Activated CD4-positive, CD25-positive, alpha-beta regulatory T cell treated with anti-CD3 and anti-CD28 coated beads, Interleukin-2, amount 50 U/mL, for 16 hours (primary cell): Measurements from ENCODE around the gene ME3.

Source experiments
- DNase-seq: peaks from one replicate; pipeline ENCODE4 v3.0.0-alpha.2; 2020; ENCODE audit warnings: low read depth, low spot score

Gene ME3

DNA sequence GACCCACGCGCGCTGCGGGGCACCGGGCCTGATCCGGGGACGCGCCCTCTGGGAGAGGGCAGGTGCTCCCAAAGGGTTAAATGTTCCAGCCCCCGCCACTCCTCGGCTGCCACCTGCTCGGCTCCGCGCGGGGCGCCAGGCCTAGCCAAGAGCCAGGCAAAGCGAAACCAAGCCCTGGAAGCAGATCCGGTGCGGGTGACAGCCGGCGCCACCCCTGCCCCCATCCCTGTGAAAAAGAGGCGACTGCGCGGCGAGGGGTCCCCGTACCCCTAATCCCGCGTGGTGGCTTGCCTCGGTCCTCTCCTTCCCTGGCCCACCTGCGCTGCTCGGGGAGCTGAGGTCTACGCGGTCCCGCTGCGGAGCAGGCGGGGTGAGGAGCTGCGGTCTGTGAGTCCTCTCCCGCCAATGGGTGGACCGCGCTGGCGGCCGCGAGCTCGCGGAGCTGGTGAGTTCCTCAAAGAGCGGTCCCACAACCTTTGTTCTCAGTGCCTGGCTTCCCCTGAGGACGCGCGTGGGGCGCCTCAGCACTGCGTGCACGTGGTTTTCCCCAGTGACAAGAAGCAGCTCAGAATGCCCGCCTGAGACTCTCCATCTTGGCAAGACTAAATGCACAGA is at the start of gene ME3:
Gene ME3, minus strand, starts transcription at position 610 of the 615 bp plus-strand sequence.
- peak; percentile 9 for DNase-seq

DNA sequence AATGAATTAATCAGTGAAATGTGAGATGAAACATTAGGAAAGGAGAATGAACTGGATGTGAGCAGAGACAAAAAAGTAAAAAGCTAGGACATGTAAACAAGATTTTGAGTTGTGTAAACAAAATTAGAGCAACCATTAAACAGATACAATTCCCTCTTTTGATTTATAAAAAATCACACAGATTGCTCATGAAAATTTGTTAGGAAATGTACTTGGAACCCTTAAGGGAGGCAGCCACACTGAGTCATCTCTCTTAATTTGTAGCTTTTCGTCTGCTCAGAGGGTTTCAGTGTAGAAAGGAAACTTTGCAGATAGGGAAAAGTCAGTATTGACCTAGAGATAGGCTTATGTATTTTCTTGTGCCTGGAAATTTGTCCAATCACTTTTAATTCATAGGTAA is 49.6 kb upstream of the ME3 start:
- no peak for DNase-seq

DNA sequence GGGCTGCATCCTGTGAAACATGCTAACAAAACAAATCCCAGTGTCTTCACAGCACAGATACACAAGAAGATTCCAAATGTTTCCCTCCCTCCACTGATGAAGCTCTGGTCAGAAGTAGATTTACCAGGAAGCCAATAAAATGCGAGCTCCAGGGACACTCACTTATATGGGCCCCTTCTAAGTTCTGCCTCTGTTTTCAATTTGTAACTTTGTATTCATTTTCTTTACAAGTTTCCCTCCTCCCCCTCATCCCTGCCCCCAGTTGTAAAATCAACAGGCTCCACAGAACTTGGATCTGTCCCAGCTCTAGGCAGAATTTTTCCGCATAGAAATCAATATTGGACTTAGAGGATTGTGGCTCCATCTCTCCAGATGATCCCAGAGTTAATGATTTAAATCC is 48.1 kb upstream of the ME3 start:
- no peak for DNase-seq

DNA sequence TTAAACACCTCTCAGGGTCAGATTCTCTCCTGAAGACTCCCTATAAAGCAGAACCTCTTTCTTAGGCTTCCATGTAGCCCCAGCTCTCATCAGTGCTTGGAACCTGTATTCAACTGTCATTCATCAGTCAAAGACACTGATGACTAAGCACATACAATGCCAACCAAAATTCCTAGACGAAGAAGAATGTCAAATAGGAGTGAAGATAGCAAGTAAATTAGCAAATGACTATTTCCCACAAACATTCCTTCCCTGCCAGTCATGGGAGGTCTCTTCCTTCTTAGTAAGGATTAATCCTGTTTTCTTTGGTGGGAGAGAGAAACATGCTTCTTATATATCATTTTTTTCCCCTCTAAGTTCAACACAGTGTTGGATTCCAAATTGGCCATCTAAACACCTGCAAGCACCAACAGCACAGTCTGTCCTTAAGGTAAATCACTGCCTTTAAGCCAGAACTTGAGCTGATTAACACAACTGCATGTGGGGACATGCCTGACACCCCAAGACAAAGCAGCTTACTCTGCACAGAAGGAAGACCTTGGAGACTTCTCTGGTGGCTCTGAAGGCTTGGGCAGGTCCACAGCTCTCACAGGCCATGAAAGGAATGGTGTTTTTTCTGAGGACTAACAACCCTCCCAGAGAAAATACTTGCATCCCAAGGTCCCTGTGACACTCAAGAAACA is 47.5 kb upstream of the ME3 start:
- no peak for DNase-seq

DNA sequence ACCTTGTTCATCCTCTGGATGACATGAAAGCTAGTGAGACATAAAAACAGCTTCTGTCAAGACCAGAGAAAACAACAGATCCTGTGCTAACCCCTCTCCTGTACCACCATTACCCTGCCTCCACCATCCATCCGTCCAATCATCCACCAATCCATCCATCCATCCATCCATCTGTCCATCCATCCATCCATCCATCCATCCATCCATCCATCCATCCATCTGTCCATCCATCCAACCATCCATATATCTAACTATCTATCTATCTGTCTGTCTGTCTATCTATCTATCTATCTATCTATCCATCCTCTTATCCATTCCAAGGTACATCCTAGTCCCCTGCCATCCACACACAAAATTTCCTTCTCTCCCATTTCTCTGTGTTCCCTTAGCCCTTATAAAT is 46.6 kb upstream of the ME3 start:
- DNase-seq: no peak

DNA sequence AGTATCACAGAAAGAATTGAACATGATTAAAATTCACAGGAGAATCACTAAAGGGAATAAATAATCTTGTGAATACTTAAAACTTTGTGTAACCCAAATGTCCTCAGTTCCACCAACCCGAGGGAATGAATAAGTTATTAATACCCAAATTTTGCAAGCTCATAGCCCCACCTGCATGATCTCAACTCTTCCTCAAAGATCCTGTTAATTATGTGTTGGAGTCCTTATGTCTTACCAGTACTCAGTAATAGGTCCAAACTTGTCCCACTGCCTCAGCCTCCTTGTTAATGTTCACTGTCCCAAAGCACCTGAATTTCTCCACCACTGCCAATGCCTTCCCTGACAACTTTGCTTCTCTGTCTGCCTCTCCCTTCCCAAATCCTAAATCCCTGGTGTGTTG is 46.1 kb upstream of the ME3 start:
- DNase-seq: no peak

DNA sequence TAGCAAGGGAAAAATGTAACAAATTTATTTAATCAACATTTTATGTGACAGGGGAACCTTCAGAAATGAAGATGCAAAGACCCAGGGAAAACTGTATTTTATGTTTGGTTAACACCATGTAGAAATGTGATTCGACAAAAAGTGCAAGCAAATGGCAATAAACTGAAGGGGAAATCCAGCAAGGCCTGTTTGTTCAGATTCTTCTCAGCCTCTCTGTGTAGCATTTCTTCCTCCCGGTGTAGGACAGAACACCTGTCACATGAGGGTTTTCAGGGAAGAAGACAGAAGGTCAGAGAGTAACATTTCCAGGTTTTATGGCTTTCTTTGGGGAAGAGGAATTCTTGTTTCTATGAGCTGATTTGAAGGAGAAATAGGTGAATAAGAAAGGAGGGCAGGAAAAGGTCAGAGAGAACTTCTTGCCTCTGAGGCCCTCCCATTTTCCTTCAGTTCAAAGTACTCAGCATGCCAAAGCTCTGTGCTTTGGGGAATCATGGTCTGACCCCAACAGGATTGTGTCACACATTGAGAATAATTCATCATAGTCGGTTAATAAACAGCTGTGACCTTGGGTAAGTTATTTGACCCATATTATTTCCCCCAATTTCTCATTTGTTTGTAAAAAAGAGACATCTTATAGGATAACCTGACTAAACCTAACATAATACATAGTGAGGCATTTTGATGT is 45.5 kb upstream of the ME3 start:
- DNase-seq: no peak

DNA sequence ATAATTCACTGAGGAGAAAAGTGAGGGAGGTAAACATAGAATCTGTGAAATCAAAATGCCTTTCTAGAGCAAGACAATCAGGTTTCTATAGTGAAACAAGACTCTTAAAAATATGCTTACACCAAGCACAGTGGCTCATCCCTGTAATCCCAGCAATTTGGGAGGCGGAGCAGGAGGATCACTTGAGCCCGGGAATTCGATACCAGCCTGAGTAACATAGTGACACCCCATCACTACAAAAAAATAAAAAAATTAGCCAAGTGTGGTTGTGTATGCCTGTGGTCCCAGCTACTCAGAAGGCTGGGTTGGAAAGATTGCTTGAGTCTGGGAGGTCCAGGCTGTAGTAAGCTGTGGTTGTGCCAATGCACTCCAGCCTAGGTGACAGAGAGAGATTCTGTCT is 43.2 kb upstream of the ME3 start:
- no peak for DNase-seq

DNA sequence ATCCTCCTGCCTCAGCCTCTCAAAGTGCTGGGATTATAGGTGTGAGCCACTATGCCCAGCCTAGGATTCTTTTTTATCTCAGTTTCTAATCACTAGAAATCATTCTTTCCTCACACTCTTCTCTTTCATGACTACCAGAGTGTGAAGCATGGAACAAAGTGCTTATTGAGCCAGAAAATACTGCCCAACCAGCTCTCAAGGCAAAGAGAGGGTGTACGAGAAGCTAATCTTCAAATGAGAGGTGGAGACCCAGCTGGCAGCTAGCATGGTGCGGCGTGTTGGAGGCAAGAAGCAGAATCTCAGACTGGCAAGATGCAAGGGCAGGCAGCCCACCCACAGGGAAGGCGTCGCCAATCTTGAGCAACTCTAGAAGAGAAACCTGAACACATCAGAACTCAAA is 41.1 kb upstream of the ME3 start:
- DNase-seq: no peak

DNA sequence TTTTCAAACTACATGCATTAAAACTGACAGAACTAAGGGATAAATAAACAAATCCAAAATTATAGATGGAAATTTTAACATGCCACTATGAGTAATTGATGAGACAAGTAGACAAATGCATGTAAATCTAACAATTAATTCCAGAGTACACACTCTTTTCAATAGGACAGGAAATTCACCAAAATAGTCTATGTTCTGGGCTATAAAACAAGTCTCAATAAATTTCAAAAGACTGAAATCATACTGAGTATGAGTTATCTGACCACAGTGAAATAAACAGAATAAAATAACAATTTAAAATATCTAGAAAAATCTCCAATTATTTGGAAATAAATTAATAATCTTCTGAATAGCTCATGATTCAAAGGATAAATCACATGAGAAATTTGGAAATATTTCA is 38.5 kb upstream of the ME3 start:
- no peak for DNase-seq

DNA sequence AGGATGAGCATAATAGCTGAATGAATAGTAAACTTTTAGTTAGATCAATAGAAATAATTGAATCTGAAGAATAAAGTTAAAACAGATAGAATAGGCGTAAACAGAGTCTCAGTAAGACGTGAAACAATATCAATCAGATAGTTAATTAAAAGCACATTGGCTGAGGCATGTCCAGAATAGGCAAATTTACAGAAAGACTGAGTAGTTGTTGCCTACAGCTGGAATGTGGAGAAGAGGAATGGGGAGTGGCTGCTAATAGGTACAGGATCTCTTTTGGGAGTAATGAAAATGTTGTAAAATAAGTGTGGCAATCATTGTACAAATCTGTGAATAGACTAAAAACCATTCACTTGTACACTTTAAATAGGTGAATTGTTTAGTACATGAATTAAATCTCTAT is 36.3 kb upstream of the ME3 start:
- DNase-seq: no peak

DNA sequence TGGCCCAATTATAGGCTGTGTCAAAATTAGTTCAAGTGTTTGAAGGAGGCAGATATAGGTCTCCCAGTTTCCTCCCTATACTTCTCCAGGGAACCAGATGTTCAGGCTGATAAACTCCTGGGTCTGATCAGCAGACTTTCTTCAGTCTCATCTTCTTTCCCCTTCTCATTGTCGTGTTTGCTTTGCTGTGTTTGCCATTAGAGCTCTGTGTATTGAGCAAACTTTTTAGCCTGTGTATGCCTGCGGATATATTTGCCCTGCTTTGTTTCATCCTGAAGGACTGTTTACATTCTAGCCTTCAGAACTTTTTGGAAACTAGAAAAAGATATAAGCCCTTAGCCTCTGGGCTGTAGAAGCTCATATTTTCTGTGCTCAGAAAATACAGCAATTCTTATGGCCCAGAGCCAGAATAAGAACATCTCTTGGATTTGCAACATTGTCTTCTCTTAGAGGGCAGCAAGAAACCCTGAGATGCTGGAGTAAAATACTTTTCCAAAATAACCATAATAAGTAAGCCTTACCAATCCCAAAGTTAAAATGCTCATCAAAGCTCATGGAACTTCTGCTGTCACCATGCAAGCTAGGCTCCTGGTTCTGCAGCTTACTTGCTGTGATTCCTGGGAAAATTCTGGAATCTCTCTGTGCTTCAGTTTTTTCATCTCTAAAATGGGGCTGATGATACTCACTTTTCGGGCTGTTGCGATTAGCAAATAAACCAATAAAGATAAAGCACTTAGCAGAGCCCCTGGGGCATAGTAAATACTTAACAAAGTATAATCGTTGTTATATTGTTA is 34.1 kb upstream of the ME3 start:
- no peak for DNase-seq

DNA sequence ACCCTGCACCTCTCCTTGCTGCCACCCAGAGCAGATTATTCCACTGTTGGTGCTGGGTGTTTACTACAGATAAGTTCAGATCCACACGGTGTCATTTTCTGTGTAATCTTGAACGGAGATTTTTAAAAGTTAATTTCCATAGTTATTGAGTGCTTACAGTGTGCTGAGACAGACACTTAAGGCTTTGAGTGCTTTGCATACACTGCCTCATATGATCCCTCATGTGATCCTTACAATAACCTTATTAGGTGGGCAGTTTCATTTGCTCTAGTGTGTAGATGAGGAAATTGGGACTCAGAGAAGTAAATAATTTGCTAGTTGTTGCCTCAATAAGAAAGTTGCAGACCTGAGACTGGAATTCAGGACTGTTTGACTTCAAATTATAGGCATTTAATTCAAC is 32.3 kb upstream of the ME3 start:
- no peak for DNase-seq

DNA sequence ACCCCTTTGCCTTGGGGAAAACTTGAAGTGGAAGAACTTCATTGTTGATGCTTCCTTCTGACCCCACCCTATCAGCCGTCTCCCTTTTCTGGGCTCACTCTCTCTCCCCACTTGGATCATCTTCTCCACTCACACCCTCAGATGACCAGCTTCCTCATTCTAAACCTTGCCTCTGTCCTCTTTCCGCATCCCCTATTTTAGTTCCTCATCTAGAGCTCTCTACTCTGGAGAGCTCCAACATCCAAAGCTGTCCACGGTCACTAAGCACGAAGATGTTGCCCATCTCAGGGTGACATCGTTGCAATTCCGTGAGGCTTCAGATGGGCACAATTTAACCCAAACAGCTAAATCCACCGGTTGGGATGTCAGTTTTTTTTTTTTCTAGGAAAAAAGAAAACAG is 31.6 kb upstream of the ME3 start:
- DNase-seq: no peak

DNA sequence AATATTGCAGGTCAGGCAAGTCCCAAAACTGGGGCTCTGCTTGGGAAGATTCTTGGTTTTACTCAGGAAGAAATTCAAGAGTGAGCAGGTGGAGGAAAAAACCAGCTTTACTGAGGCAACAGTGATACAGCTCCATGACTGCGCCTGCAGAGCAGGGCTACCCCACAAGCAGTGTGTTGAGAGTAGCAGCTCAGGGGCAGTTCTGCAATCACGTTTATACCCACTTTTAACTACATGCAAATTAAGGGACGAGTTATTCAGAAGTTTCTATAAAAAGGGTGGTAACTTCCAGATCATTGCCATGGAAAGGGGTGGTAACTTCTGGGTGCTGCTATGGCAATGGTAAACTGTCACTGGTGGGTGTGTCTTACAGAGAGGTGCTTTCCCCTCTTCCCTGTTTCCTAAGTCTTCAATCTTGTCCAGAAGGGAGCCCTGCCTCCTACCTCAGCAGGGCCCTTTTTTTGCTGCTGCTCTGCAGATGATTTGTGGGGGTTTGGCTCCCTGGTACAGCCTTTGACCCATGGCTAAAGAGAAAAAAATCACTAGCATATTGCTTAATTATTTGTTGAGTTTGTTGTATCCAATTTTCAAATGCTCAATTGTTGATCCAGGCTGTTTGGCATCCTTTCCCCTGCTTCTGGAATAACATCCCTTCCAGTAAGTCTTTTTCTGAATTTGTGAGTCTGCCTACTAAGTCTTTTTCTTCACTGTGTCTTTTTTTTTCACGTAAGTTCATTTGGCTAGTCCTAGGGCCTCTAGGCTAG is 30.0 kb upstream of the ME3 start:
- DNase-seq: no peak

DNA sequence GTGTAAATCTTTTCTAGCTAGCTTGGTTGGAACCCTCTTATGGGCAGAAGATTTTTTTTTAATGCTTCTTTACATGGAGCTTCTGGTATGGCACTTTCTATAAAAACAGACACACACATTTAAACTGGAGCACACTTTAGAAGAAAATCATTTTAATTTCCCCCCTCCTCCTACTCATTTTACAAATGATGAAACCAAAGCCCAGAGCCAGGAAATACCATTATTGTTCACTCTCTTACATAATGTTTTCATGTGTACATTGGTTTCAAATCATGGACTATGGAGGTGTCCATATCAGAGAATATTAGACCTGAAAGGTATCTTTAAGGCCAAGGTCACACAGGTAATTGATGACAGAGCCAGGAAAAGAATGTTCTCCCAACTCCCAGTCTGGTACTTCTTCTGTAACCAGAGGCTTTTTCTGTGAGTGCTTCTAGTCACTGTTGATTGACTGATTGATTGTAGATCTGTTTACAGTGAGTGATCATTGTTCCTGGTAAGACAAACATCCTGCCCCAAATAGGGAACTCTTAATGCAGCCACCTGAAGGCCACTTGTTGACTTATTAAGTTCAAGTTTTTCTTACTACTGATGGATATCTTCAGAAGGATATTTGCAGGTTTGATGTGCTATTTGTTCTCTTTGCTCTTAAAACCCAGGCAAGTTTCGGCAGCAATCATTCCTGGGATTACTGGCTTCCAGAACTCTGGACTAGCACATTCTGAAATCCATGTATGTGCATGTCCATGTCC is 26.8 kb upstream of the ME3 start:
- no peak for DNase-seq

DNA sequence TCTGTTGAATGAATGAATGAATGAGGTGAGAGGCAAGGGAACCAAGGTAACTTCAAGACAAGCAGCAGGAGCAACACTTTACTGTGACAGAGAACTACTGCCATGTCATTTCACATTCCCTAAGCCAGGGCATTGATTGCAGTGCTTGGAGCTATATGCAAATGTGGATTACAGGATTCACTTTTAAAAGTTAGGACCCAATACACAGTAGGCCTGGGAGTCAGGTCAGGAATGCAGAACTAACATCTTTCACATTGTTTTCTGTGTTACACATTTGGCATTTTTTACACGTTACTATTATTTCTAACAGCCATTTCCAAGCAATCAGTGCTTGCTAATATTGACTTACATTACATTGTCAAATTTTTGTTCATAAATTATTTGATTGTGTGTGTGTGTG is 26.2 kb upstream of the ME3 start:
- no peak for DNase-seq

DNA sequence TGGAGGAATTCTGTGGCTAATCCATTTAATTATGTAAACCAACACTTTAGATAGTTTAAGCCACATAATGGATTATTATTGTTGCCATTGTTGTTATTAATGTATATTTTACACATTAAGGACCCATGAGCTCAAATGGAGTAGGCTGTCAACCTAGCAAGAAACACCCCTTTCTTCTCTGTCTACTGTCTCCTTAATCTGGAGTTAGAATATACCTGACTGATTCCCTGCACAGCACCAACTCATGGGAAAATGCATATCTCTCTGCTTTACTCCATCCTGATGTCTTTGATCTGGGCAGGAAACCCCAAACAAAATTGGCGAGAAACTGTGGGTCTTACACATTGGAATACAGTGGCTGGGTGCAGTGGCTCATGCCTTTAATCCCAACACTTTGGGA is 24.0 kb upstream of the ME3 start:
- no peak for DNase-seq

DNA sequence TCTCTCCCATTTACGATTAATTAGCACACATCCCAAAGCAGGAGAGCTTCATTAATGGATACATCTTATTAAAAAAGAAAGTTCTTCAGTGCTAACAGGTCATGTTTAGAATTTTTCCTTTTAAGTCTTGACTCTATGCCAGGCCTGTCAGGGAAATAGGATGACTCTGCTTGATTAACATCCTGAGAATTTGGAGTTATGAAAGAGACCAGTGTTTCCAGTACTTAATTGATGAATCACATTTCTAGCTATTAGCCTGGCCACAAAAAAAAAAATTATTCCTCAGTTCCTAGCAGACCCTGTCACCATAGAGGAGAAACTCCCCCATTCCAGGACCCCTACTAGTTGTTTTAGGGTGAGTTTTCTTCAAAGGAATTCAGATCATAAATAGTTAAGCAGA is 23.6 kb upstream of the ME3 start:
- DNase-seq: no peak

DNA sequence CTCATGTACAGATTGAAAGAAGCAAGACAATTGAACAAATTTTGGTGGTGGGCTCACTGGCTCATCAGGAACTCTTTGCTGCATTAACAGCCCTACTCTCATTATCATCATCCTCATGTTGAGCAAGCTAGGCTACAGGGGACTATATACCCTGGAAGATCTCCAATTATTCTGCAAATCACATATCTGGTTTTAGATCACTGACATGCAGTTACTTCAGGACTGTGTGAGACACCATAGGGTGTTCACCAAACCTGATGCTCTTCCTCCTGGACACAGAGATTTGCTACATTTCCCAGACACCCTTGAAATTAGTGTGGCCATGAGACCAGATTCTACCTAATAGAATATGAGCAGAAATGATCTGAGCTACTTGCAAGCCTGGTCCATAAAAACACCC is 23.0 kb upstream of the ME3 start:
- DNase-seq: no peak

DNA sequence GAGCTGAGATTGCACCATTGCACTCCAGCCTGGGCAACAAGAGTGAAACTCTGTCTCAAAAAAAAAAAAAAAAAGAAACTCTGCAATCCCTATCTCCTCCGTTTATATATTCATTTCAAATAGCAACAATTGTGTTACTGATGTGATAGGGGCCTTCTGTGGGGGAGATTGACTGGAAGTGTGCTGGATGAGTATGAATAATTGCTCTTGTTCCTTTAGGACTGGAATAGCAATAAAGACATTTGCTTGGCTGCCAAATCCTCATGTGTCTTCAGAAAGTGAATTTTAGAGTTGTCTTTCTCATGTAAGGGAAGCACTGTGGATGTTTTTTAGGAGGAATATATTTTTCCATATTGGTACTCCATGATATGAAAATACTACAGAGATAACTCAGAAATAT is 21.1 kb upstream of the ME3 start:
- DNase-seq: no peak
